Neuron (in vitro differentiated cells): Measurements from ENCODE around the gene CCDC70.
A peak's percentile ranks its signal among the peaks of the same experiment; 100 is the strongest.
"Not testable (repeated sequence)": the region's sequence is repeated elsewhere in the genome, so short reads cannot be mapped to it uniquely, and the experiment has no call there.

Experiments
- H2AFZ ChIP-seq: one replicate; pipeline ENCODE4 v1.6.1; 2013; ENCODE audit warnings: low read depth, mild to moderate bottlenecking, inconsistent platforms, low read length, moderate library complexity
- H3K27me3 ChIP-seq: one replicate; pipeline ENCODE4 v1.6.1; 2013; ENCODE audit warnings: low read length; ENCODE audit not compliant: insufficient read depth
- H3K36me3 ChIP-seq: one replicate; pipeline ENCODE4 v1.6.1; 2013; ENCODE audit warnings: low read length; ENCODE audit not compliant: insufficient read depth
- H3K4me1 ChIP-seq: one replicate; pipeline ENCODE4 v1.6.1; 2013; ENCODE audit warnings: low read length; ENCODE audit not compliant: insufficient read depth
- H3K4me3 ChIP-seq: 2 replicates; pipeline ENCODE4 v1.5.1; 2013; ENCODE audit warnings: mild to moderate bottlenecking, low read length, moderate library complexity
- H3K9me3 ChIP-seq: one replicate; pipeline ENCODE4 v1.6.1; 2013; ENCODE audit warnings: low read length

The CCDC70 gene

DNA sequence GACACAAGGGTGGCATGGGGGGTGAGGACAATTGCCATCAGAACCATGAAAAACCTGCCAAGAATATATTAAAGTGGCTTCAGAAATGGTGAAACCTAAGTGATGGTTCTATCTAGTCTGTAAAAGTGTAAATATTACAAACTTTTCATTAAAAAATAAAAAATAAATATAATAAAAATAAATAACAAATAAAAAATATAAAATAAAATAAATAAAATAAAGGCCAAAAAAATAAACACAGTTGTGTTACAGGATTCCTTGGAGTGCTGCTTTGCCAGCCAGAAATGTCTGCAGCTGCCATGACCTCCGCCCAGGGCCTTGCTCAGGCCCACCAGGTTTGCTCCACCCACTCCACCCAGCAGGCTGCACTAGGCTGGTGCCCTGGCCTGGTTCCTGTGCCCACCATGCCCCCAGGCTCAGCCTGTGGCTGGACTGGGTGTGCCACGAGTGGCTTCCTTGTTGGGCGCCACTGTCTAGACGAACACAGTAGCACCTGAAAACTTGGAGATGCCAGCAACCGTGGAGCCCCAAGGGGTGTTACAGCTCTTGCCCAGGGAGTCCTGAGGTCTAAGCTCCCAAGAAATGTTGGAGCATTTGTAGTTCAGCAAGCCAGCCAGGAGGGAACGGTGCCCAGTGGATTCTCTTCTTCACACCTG lies 20.9 kb downstream of the CCDC70 start:
- Histone ChIP-seq H3K36me3 (no peaks in the 10 kb centered on the region), H3K4me1 (peaks cover 4% of the 10 kb centered on the region), H2AFZ (no peak overlapping the region), H3K9me3 (no peaks in the 10 kb centered on the region), H3K27me3 (peaks cover 11% of the 10 kb centered on the region), H3K4me3 (no peak overlapping the region)

DNA sequence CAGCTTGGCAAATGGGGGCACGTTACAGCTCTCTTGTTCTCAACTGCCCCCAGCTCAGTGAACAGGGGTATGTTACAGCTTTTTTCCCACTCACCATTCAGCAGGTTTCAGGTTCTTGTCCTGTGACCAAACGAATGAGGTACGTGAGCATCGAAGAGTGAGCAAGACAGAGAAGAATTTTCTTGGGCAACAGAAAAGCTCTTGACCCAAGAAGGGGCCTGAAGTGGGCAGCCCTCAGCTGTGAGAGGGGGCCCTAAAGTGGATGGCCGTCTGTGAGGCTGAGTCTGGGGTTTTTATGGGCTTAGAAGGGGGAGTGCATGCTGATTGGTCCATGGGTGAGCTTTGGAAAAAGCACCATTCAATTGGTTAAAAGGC lies 21.4 kb downstream of the CCDC70 start:
- Histone ChIP-seq H2AFZ (no peak overlapping the region), H3K36me3 (no peaks in the 10 kb centered on the region), H3K4me1 (peaks cover 4% of the 10 kb centered on the region), H3K9me3 (no peaks in the 10 kb centered on the region), H3K27me3 (peaks cover 11% of the 10 kb centered on the region), H3K4me3 (no peak overlapping the region)

DNA sequence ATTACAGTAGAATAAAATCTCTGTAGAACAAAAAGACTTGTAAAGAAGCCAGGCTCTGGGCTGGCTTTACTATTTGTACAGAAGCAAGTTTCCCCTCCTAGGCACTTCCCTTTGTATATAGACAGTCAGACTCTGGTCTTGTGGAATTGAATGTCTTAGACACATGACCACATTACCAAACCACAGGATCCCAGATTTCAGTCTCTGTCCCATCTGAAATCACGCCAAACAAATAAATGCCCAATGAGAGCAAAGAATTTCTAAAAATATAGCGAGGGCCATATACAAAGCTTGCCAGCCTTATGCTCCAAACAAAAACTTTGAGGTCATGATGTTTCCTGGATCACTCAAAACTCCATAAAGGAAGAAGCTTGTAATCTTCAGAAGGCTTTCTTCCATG lies 23.9 kb downstream of the CCDC70 start:
- Histone ChIP-seq H3K4me1 (no peaks in the 10 kb centered on the region), H3K4me3 (no peak overlapping the region), H3K27me3 (peaks cover 13% of the 10 kb centered on the region), H3K9me3 (no peaks in the 10 kb centered on the region), H2AFZ (no peak overlapping the region), H3K36me3 (no peaks in the 10 kb centered on the region)

DNA sequence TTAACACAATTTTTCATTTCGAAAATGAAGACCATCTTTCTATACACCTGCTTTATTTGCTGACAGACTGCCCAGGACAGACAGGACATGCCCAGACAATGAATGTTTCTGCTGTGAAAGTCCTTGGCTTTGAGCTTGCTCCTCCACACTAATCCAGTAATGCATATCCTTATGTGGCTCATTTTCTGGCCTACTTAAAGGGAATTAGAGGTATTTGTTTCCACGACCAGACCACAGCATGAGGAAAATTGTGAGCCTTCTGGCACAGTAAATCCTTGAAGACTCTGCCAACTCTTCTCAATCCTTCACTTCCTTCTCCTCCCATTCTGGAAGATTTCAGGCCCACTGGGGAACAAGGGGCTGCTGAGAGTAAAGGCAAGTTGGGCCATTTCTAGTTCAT lies 25.7 kb downstream of the CCDC70 start:
- Histone ChIP-seq H2AFZ (no peak overlapping the region), H3K36me3 (no peaks in the 10 kb centered on the region), H3K4me3 (no peak overlapping the region), H3K4me1 (no peaks in the 10 kb centered on the region), H3K9me3 (no peaks in the 10 kb centered on the region), H3K27me3 (peaks cover 17% of the 10 kb centered on the region)

DNA sequence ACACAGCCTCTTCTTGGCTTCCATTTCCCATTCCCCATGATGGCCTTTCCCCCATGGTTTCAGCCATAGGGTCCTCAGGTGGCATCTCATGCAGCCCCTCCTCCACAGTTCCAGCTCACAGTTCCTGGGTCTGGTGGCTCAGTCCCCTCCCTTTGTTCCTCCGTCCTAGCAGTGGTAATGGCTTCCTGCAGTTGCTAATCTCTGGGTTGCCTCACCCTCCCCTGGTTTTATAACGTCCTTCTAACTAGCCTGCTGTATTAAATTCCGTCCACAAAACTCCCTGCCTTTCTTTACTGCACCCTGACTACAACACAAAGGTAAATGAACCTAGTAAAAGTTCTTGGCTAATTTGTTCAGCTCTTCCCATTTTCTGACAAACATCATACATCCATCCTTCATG lies 30.9 kb downstream of the CCDC70 start:
- Histone ChIP-seq H3K27me3 (peaks cover 6% of the 10 kb centered on the region), H3K36me3 (no peaks in the 10 kb centered on the region), H3K4me1 (peaks cover 10% of the 10 kb centered on the region), H3K4me3 (no peak overlapping the region), H2AFZ (no peak overlapping the region), H3K9me3 (no peaks in the 10 kb centered on the region)

DNA sequence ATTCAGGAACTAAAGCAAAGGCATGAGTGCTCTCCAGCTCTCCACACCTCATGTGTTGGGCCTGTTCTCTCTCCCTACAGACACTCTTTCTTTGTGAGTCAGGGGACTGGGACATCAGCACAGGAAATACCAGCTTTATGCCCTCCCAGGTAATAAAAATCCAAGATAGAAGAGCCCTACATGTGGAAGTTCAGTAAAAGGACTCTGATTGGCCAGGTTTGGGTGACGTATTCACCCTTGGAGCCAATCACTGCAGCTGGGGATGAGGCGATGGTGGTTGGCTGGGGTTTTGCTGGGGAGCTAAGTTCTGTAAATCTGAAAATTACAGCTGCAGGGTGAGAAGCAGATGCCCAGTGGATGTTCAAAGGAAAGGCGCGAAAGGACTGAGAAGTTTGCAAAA lies 32.5 kb downstream of the CCDC70 start:
- Histone ChIP-seq H2AFZ (no peak overlapping the region), H3K9me3 (no peaks in the 10 kb centered on the region), H3K4me3 (no peak overlapping the region), H3K27me3 (peaks cover 6% of the 10 kb centered on the region), H3K36me3 (no peaks in the 10 kb centered on the region), H3K4me1 (peaks cover 10% of the 10 kb centered on the region)

DNA sequence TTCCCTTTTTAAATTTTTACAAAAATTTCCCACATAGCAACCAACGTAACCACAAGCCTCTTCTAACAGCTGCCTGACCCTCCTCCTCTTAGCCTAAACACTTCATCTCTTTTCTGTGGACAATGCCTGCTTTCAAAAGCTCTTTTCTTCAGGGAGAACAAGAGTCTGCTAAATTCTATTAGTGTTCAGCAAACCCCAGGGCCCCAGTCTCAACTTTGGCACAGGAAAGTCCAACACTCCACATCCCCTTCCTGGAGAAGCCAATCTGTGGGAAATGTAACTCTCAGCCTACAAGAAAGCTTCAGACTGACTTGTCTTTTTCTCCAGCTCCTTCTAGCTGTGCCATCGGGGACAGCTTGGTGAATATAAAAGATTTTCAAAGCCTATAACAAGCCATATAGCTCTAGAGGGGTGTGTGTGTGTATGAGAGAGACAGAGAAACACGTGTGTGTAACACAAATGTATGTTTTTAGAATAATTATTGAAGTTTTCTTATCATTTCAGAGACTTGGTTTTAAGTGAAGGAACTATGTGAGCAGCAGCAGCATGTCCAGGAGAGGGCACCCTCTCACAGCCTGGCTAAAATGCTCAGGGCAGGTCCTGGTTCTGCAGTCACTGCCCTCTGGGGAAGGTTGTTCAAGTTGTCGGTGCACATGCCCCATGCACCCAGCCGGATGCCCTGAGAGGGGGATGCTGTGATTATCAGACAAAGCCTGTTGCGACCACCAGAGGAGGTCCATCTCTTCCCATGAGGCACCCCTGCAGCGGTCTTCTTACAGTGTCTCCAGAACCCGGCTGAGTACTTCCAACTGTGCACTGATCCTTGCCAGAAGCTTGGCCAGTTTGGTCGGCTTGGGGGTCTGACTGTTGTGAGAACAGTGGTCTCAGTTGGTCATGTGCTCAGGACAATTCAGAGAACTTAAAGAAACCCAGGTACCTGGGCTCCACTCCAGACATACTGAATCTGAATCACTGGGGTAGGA lies 34.4 kb downstream of the CCDC70 start:
- Histone ChIP-seq H3K4me1 (peaks cover 10% of the 10 kb centered on the region), H3K36me3 (no peaks in the 10 kb centered on the region), H3K27me3 (peaks cover 4% of the 10 kb centered on the region), H3K4me3 (no peak overlapping the region), H2AFZ (peak overlapping the region; percentile 6), H3K9me3 (no peaks in the 10 kb centered on the region)

DNA sequence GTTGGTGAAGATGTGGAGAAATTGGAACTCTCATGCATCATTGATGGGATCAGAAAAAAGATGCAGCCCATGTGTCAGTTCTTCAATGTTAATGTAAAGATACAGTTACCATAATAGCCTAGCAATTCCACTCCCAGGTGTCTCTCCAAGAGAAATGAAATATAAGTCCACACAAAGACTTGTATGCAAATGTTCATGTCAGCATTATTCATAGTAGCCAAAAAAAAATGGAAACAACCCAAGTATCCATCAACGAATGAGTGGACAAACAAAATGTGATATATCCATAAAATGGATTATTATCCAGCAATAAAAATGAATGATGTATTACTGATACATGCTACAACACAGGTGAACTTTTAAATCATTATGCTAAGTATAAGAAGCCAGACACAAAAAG lies 38.7 kb downstream of the CCDC70 start:
- H3K4me1 ChIP-seq, result peaks cover 7% of the 10 kb centered on the region
- H3K27me3 ChIP-seq, result no peaks in the 10 kb centered on the region
- no peak overlapping the region for H2AFZ ChIP-seq
- no peak overlapping the region for H3K4me3 ChIP-seq
- no peaks in the 10 kb centered on the region for H3K9me3 ChIP-seq
- no peaks in the 10 kb centered on the region for H3K36me3 ChIP-seq

DNA sequence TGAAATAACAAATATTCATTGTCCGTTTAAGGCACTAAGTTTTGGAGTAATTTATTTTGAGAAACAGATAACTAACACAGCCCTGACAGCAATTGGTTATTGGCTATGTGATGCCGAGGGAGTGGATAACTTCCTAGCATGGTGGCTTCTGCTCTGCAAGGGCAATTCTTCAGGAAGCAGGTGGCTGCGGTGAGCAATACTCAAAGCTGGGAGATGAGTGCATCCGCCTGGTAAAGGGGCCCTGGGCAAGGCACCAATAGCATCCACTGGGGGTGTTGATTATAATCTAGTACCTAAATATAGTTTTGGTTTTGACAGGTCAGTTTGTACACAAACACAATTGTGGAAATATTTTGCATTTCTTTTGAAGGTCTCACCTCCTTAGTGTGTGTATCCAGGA lies 41.0 kb downstream of the CCDC70 start:
- Histone ChIP-seq H2AFZ (no peak overlapping the region), H3K4me3 (no peak overlapping the region)

DNA sequence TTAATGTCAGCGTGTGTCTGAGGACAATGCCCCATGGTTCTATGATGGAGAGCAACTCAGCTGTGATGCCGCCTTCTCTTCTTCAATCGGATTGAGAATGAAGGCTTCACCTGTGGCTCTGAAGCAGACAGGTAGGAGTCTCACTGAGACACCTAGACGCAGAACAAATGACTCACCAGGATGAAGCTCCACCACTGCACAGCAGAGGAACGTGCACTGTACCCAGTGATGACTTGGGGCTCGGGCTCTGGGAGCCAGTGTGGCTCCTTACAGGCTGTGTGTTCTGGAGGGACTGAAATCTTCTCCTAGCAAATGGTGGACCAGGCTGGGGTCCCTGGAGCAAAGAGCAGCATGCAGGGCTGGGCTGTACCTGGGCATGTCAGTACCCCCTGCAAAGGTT lies 44.0 kb downstream of the CCDC70 start:
- Histone ChIP-seq H3K36me3 (no peaks in the 10 kb centered on the region), H3K4me3 (no peak overlapping the region), H2AFZ (no peak overlapping the region)

More for the DNA sequence above, 41.0 kb downstream of the CCDC70 start:
- Histone ChIP-seq H3K27me3 (no peaks in the 10 kb centered on the region), H3K4me1 (no peaks in the 10 kb centered on the region), H3K36me3 (no peaks in the 10 kb centered on the region), H3K9me3 (no peaks in the 10 kb centered on the region)

DNA sequence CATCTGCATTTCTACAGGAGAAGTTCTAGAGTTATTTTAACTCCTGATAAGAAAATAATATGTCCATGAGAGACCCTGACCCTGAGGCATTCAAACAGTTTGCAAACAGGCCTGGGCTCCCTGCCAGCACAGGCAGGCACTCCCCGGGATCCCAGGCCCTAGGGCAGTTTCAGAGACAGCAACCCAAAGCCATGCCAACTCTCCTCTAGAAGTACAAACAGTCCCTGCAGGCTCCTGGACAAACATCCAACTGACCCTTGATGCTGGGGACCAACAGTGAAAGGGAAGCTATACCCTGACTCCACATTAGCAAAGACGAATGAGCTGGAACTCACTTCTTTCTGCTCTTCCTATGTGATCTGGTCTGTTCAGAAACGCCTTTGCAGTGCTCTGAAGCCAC lies 44.8 kb downstream of the CCDC70 start:
- Histone ChIP-seq H3K36me3 (no peaks in the 10 kb centered on the region), H2AFZ (no peak overlapping the region), H3K4me3 (no peak overlapping the region), H3K27me3 (no peaks in the 10 kb centered on the region), H3K9me3 (no peaks in the 10 kb centered on the region), H3K4me1 (no peaks in the 10 kb centered on the region)

More for the DNA sequence above, 44.0 kb downstream of the CCDC70 start:
- no peaks in the 10 kb centered on the region for H3K27me3 ChIP-seq
- H3K9me3 ChIP-seq, result no peaks in the 10 kb centered on the region
- no peaks in the 10 kb centered on the region for H3K4me1 ChIP-seq

DNA sequence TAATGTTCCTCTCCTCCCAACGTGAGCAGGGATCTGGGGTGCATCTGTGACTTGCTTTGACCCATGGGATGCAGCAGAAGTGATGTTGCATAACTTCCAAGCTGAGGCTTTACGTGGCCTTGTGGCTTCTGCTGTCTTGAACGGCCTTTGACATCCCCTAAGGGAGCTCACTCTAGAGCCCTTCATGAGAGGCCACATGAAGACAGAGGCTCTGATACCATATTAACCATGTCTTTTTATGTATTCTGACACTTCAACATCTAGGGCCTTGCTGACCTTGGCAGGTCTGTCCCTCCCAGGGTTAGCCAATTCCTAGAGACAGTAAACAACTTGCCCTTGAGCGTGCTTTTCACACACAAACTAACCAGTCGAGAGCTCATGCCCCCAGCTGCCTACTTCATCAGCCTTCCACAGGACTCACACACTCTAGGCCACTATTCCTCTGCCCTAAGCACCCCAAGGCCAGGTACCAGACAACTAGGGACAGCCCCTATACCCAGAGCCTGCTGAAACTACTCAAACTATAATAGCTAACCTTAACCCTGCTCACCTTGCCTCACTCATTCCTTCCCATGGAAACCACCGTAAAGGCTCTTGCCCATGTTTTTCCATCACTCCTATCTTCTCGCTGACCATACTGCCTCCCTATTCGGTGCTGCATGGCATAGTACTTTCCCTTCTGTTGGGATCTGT lies 45.4 kb downstream of the CCDC70 start:
- Histone ChIP-seq H3K4me3 (no peak overlapping the region), H2AFZ (no peak overlapping the region), H3K27me3 (no peaks in the 10 kb centered on the region), H3K36me3 (no peaks in the 10 kb centered on the region), H3K9me3 (no peaks in the 10 kb centered on the region), H3K4me1 (no peaks in the 10 kb centered on the region)

DNA sequence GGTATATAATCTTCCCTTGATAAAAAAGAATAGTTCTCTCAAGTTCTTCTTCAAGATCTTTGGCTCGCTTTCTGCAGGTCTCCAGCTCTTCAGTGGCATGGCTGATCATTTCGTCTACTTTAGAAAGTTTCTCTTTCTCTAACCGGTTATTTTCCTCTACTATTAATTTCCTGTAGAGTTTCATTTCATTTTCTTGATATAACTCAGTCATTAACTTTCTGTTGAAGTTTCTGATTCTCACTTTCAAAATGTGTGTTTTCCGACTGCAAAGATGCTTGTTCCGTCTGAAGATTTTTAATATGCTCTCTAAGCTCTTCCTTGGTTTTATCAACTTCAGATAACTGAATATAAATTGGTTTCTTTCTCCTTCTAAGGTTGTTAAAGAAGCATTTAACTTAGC lies 47.5 kb downstream of the CCDC70 start:
- not testable (repeated sequence) for H3K4me3 ChIP-seq, H2AFZ ChIP-seq, H3K4me1 ChIP-seq, H3K27me3 ChIP-seq, H3K9me3 ChIP-seq, H3K36me3 ChIP-seq
